ENCODE results near the gene EVC.
A peak's percentile ranks its signal among the peaks of the same experiment; 100 is the strongest.
"Not testable (repeated sequence)": the region's sequence is repeated elsewhere in the genome, so short reads cannot be mapped to it uniquely, and the experiment has no call there.

EVC gene

GRCh38 chr4:5708449-5709206 is 2.4 kb upstream of the EVC start, which contains the start of gene EVC2:
Gene EVC2, minus strand, starts transcription at chr4:5708559. Its CDS starts 46 bp downstream, at chr4:5708513.
- peak in 1 of 2 donors; percentile 13 for DNase-seq (ENCODE audit: low read depth in 2 of 2)

DNA sequence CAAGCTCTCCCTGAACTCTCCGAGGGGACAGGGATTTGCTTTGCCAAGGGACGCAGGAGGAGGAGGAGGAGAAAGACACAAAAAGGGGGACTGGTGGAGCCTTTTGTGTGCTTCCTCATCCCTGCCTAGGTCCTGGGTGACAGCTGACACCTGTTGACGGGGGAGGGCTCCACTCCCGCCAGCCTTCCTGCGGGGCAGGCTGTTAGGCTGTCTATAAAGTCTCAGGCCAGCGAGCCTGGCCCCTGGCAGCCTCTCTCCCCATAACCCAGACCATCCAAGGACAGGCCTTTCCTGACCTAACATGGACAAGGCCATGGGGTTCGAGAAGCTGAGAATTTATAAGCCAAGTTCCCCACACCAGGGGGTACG is 1.8 kb upstream of the EVC start:
- no peak for DNase-seq (ENCODE audit: low read depth in 2 of 2)

- DNase-seq (ENCODE audit: low read depth in 2 of 2) = no peak
Observed at GRCh38 chr4:5710065-5710960, 688 bp upstream of the EVC start.

DNA sequence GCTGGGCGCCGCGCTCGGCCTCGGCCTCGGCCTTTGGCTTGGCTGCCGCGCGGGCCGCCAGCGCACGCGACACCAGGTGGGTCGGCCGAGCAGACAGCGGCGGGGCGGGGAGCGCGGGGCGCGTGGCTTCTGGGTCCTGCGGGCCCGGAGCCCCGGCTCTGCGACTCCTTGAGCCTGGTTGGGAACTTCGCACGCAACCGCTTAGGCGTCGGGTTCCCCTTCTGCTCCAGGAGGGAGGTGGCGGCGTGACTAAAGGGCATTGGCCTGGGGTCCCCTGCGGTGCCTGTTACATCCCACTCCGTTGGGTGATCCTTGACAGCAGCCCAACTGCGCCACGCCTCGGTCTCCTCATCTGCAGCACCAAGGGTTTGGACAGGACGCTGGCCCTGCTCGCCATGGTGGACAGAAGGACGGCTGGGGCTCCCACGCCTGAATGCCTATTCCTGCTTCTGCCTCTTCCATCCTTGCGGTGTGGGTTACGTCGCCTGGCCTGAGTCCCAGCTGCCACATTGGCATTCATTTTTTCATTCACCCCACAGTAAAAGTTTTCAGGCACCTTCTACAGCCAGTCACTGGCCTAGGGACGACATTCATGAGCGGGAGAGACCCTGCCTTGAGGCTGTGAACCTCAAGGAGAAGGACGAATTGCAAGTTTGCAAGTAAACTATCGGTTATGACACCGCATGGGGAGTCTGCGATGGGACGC is 631 bp downstream of the EVC start:
- DNase-seq (ENCODE audit: low read depth in 2 of 2) = no peak

DNA sequence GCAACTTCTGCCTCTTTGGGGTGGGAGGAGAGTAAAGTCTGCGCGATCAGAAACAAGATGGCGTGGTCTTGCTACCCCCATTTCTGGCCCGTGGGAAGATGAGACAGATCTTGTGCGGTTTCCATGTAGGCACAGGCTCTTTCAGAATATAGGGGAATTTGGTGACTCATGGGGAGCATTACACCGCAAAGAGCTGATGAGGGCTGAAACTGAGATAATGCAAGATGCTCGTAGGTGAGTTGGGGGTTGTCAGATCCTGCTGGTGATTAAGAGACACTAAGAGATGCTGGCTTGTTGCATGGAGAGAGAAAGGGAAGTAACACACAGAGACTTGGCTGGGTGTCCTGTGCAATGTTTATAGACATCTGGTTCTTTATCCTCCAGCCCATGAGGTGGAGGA is 1.5 kb downstream of the EVC start:
- no peak for DNase-seq (ENCODE audit: low read depth in 2 of 2)

GRCh38 chr4:5712931-5713330 is 1.9 kb downstream of the EVC start:
- DNase-seq (ENCODE audit: low read depth in 2 of 2) = no peak

GRCh38 chr4:5713861-5714260 is 2.9 kb downstream of the EVC start:
- no peak for DNase-seq (ENCODE audit: low read depth in 2 of 2)

GRCh38 chr4:5715357-5715756 is 4.4 kb downstream of the EVC start:
- no peak for DNase-seq (ENCODE audit: low read depth in 2 of 2)

- no peak for DNase-seq (ENCODE audit: low read depth in 2 of 2)
Observed at GRCh38 chr4:5716391-5716790, 5.4 kb downstream of the EVC start.

DNA sequence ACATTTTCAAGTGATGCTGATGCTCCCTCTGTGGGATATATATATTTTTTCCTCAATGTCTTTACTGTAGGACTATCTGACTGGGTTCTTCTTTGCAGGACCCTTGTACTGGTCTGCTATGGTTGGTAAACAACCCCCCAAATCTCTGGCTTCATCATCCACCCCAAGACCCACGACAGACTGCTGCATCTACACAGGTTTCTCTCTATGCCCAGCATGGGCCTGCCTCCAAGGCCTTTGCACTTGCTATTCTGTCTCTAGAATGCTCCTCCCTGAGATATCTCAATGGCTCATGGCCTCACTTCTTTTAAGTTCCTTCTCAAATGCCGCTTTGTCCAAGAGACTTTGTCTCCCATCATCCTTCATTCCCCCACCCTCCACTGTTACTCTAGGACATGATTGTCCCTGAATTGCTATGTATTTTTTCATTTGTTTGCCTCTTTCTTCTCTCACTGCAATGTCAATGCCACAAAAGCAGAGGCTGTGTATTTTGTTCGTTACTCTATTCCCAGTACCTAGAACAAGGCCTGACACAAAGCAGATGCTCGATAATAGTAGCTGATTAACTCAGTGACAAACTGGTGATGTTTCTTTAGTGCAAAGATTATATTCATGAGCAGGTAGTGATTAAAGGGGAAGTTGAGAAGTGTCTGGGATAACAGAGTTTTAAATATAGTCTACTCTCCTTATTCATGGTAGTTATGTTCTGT is 6.6 kb downstream of the EVC start:
- DNase-seq (ENCODE audit: low read depth in 2 of 2) = no peak

DNA sequence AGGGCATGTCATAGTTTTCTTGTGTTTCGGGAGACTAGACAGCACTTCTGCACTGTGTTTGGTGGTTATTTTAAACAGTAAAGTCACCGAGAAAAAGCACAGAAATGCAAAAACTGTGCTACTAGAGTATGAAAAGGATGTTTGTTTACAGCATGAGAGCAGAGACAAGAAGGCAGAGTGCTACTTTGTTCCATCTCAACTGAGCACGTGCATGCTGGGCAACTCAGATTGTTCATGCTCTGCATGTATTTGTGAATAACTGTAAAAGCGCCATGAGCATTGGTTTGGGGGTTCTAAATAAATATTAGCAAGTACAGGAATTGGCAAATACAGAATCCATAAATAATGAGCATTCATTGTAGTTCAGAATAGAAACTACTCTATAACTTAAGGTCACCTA is 7.4 kb downstream of the EVC start:
- DNase-seq (ENCODE audit: low read depth in 2 of 2) = no peak

GRCh38 chr4:5719350-5720055 is 8.5 kb downstream of the EVC start:
- DNase-seq (ENCODE audit: low read depth in 2 of 2) = no peak

- no peak for DNase-seq (ENCODE audit: low read depth in 2 of 2)
Observed at GRCh38 chr4:5720157-5720850, 9.3 kb downstream of the EVC start.

GRCh38 chr4:5720980-5721379 is 10.0 kb downstream of the EVC start:
- no peak for DNase-seq (ENCODE audit: low read depth in 2 of 2)

- no peak for DNase-seq (ENCODE audit: low read depth in 2 of 2)
Observed at GRCh38 chr4:5721923-5722322, 10.9 kb downstream of the EVC start.

DNA sequence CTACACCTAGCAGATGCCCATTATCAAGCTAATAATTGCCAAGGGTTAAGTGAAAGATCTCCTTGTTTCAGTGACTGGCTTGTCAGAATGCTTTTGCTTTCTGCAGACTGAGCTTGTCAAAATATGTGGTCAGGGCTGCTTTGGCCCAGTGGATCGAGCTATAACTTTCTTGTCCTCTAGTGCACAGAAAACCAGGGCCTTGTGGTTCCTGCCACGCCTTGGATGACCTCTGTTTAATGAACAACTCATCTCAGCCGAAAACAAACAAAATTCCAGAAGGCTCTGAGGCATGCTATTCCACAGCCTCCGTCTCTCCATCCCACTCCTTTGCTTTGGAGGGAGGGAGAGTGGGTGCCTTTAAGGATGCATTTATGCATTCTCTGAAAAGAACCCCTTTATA is 11.3 kb downstream of the EVC start:
- DNase-seq (ENCODE audit: low read depth in 2 of 2) = no peak

DNA sequence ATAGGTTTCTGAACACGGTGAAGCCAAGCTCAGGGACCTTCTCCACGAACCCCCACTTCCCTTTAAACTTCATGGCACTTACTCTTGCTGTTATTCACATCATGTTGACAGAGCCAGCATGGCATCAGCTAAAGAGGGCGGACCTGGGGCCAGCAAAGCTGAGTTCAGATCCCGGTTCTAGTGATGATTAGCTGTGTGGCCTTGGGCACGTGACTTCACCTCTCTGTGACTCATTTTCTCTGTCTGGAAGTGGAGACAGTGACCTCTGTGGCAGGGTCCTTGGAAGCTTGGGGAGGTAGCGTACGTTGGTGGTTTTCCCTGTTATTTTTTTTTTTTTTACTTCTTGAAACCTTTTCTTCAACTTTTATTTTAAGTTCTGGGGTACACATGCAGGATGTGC is 13.4 kb downstream of the EVC start:
- DNase-seq (ENCODE audit: low read depth in 2 of 2) = no peak

DNA sequence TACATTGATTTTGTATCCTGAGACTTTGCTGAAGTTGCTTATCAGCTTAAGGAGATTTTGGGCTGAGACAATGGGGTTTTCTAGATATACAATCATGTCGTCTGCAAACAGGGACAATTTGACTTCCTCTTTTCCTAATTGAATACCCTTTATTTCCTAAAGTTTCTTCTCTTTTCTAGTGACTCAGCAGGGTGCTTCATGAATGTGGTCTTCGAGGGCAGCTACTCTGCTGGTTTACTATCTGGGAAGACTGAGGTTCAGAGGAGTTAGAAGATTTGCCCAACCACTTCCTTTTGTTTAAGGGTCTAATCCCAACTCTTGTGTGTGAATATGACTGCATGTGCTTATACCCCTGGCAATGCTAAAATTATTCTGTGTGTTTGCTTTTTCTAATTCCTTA is 17.4 kb downstream of the EVC start:
- not testable (repeated sequence) for DNase-seq (ENCODE audit: low read depth in 2 of 2)

DNA sequence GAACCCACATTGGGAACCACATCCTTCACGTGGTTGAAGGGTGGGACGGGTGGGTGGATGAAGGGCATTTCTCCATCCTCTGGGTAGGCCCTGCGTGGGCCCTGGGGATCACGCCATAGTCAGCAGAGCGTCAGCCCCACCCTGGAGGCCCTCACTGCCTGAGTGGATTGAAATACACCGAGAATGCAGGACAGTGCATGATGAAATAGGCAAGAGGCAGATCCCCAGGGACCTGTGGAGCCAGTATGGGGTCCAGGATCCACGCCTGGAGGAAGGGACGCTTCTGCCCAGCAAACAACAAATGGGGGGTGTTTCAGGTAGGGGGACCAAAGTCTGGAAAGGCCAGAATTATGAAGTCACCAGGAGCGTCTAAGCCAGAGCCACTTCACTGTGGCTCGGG is 19.4 kb downstream of the EVC start:
- no peak for DNase-seq (ENCODE audit: low read depth in 2 of 2)

All from stimulated activated CD8-positive, alpha-beta memory T cell treated with anti-CD3 and anti-CD28 coated beads, Interleukin-7, amount 100 ng/mL, for 1 hour (primary cell).